Fibroblast of peridontal ligament (primary cell): ENCODE measurements around the gene PRDX2.

Experiments used
- DNase-seq: peaks from one replicate; pipeline ENCODE4 v3.0.0-alpha.2; 2010; ENCODE audit errors: extremely low read depth

Gene PRDX2

GRCh38 chr19:12792051-12792852 lies 9.3 kb downstream of the PRDX2 start:
- peak; percentile 38 for DNase-seq

- DNase-seq, result peak; percentile 97
These were observed 10.1 kb downstream of the PRDX2 start, which contains the start of gene JUNB for GRCh38 chr19:12791345-12792050. JUNB (plus strand) TSS chr19:12791486; CDS start chr19:12791772, 286 bp downstream.

GRCh38 chr19:12790628-12791344 lies 10.8 kb downstream of the PRDX2 start:
- DNase-seq, result no peak

GRCh38 chr19:12789904-12790619 lies 11.5 kb downstream of the PRDX2 start:
- peak; percentile 90 for DNase-seq

GRCh38 chr19:12789098-12789903 lies 12.3 kb downstream of the PRDX2 start:
- peak; percentile 48 for DNase-seq

- DNase-seq, result peak; percentile 59
These were observed 12.9 kb downstream of the PRDX2 start for GRCh38 chr19:12788682-12789097.

GRCh38 chr19:12788042-12788681 lies 13.4 kb downstream of the PRDX2 start:
- no peak for DNase-seq

GRCh38 chr19:12787458-12787857 lies 14.1 kb downstream of the PRDX2 start:
- DNase-seq, result no peak

- DNase-seq, result no peak
These were observed 14.6 kb downstream of the PRDX2 start for GRCh38 chr19:12786952-12787351.

- no peak for DNase-seq
These were observed 15.3 kb downstream of the PRDX2 start for GRCh38 chr19:12786141-12786870.

GRCh38 chr19:12785431-12786031 lies 16.1 kb downstream of the PRDX2 start:
- no peak for DNase-seq

- DNase-seq, result peak; percentile 39
These were observed 16.6 kb downstream of the PRDX2 start for GRCh38 chr19:12784871-12785430.

- DNase-seq, result no peak
These were observed 17.2 kb downstream of the PRDX2 start for GRCh38 chr19:12784394-12784870.

- DNase-seq, result no peak
These were observed 17.7 kb downstream of the PRDX2 start for GRCh38 chr19:12783849-12784393.

- DNase-seq, result no peak
These were observed 18.2 kb downstream of the PRDX2 start for GRCh38 chr19:12783291-12783848.

GRCh38 chr19:12782424-12783290 lies 18.9 kb downstream of the PRDX2 start:
- DNase-seq, result peak; percentile 82

GRCh38 chr19:12782174-12782423 lies 19.5 kb downstream of the PRDX2 start:
- no peak for DNase-seq
